Ovary (tissue), 9 donors: ENCODE results near the gene SLC9A7. TPM values are rescaled to one million over a fixed set of nuclear protein-coding genes. Genes with fewer than 3 reads are reported as not detected.

ENCODE experiments used
- DNase-seq, 5 donors: peaks; one replicate each; pipeline ENCODE4 v3.0.0-alpha.2; 2019 to 2020
- H3K27ac ChIP-seq, 2 donors: fragments of 200-600 bp; one replicate each; pipeline versions ENCODE4 v1.5.1 to v1.8.0; 2019 to 2022
- H3K27me3 ChIP-seq: fragments of 200-600 bp; one replicate; pipeline ENCODE4 v1.8.0; 2022
- H3K36me3 ChIP-seq: fragments of 200-600 bp; sonication (generic); one replicate; pipeline ENCODE4 v1.5.1; 2019
- H3K4me1 ChIP-seq: one replicate; pipeline ENCODE4 v1.8.1; 2013; ENCODE audit warnings: mild to moderate bottlenecking, moderate library complexity; ENCODE audit not compliant: insufficient read depth
- H3K4me3 ChIP-seq: fragments of 200-600 bp; sonication (generic); one replicate; pipeline ENCODE4 v1.5.1; 2017
- H3K9me3 ChIP-seq, 2 donors: fragments of 200-600 bp in 1 of 2; sonication (generic) in 1 of 2; one replicate each; pipeline versions ENCODE4 v1.5.1 to v1.8.1; 2013 to 2019; ENCODE audit warnings: mild to moderate bottlenecking in 1 of 2, moderate library complexity in 1 of 2
- CTCF ChIP-seq, 3 donors: fragments of 450-650 bp in 2 of 3; fragments of 200-600 bp in 1 of 3; IDR thresholded peaks; one replicate each; pipeline versions ENCODE4 v1.5.1 to v1.8.0; 2016 to 2022; ENCODE audit warnings: antibody characterized with exemption in 3 of 3, mild to moderate bottlenecking in 1 of 3
- EP300 ChIP-seq: sonication (generic); formaldehyde crosslinking; IDR thresholded peaks from one replicate; pipeline ENCODE4 v1.6.1; 2017; ENCODE audit warnings: antibody characterized with exemption
- POLR2A ChIP-seq: fragments of 450-650 bp; IDR thresholded peaks from one replicate; pipeline ENCODE4 v1.6.1; 2017; ENCODE audit warnings: antibody characterized with exemption, mild to moderate bottlenecking, moderate library complexity
- WGBS, 3 donors: extraction: QIAGEN DNeasy Blood & Tissue Kit in 1 of 3; methylation state at CpG; one replicate each; pipeline versions ENCODE4 v1.1.5 to v1.1.7; 2013 to 2017; 5-methylcytosine and 5-hydroxymethylcytosine counted together
- intact Hi-C, 4 donors: fragments of 100-400 bp; cut with DNase I; formaldehyde crosslinking; loops; one replicate each; pipeline versions ENCODE4 v1.11.0 to v1.15.1; 2022 to 2023
- polyA plus RNA-seq, 2 donors: library from polyadenylated mRNA; stranded (reverse); fragments of 200-250 nt in 1 of 2; fragments of 350-450 nt in 1 of 2; fragmentation: Illumina TruSeq in 1 of 2; extraction: RNeasy Lipid Tissue Mini Kit (QIAGEN cat#74804) in 1 of 2; gene quantifications; one replicate each; pipeline ENCODE4 v1.2.3, GENCODE V29; 2013 to 2014
- total RNA-seq, 7 donors: library from RNA; depleted of rRNA in 2 of 7; stranded (reverse); fragments of >200 nt in 2 of 7; fragmentation: NEBNext Ultra II Directional in 3 of 7; extraction: Animal tissue kit (Norgen Biotek cat#: 25700) in 3 of 7; gene quantifications; one replicate each; pipeline versions ENCODE4 v1.1.0 to v1.2.4, GENCODE V29; 2016 to 2023
- donor health status: DM: no; HTN: no; CAD: no; lungs with moderate emphysema.
- donor health status: DM: no; HTN: no; CAD: no.
- donor health status: Bipolar disorder and iron deficiency.
- donor health status: DM: yes; HTN: yes; CAD: no.
- donor health status: DM: no; HTN: no; CAD: no.
- donor health status: DM: yes; HTN: yes; CAD: no.

Gene SLC9A7
- total and polyA plus RNA-seq, 9 donors: 2.2 to 22.3 (median 9.1) TPM

DNA sequence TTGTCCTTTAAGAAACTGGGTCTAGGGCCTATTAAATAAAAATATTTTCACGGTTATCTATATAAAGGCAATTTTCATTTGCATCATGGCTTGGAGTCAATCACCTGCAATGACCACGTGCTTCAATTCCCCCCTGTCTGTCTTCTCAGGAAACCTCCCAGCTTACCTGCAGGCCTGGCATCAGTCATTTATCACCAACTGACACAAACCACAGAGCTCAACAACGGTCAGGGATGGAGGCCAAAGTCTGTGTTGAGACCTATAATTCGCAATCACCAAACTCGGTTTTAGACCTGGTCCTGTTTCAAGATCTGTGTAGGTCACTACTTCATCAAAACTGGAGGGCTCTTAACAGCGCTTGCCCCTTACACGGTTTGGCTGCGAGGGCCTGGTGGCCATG is 1.9 kb downstream of the SLC9A7 start:
- intact Hi-C loops: loop anchor here in 2 of 4 donors (5.0 to 10.0 kb wide), 2 partner anchors 40 to 278 kb away; no protein-coding TSS in a partner anchor
- no peak overlapping the region for H3K4me3 ChIP-seq

GRCh38 chrX:46755671-46756070 is 3.2 kb downstream of the SLC9A7 start:
- DNase-seq: no peak
- H3K9me3 ChIP-seq: no peaks in the 10 kb centered on the region
- WGBS, 3 donors: 81 to 85% (median 82%) methylated on average over 10 of the region's 10 CpGs
- intact Hi-C loops: loop anchor here in 2 of 4 donors (5.0 to 10.0 kb wide), 2 partner anchors 42 to 279 kb away; no protein-coding TSS in a partner anchor
- no peak overlapping the region for H3K27ac ChIP-seq
- no peak for TF ChIP-seq CTCF (IDR thresholded peaks at IDR 0.05)
- no peak for TF ChIP-seq POLR2A
- TF ChIP-seq EP300: no peak
- no peaks in the 10 kb centered on the region for H3K27me3 ChIP-seq
- H3K4me3 ChIP-seq: no peak overlapping the region
- peaks cover 3% of the 10 kb centered on the region for H3K4me1 ChIP-seq
- no peaks in the 10 kb centered on the region for H3K36me3 ChIP-seq

More for the DNA sequence above, 1.9 kb downstream of the SLC9A7 start:
- no peak for DNase-seq
- no peaks in the 10 kb centered on the region for H3K27me3 ChIP-seq
- no peaks in the 10 kb centered on the region for H3K9me3 ChIP-seq
- H3K36me3 ChIP-seq: no peaks in the 10 kb centered on the region
- H3K27ac ChIP-seq: no peak overlapping the region
- peaks cover 3% of the 10 kb centered on the region for H3K4me1 ChIP-seq
- WGBS, 3 donors: 73 to 76% (median 75%) methylated on average over 8 of the region's 8 CpGs
- TF ChIP-seq POLR2A (no peak), EP300 (no peak), CTCF (IDR thresholded peaks at IDR 0.05) (no peak)

- intact Hi-C loops: loop anchor here in 2 of 4 donors (5.0 to 10.0 kb wide), 2 partner anchors 43 to 280 kb away; no protein-coding TSS in a partner anchor
Observed at GRCh38 chrX:46754586-46755061, 4.3 kb downstream of the SLC9A7 start.

DNA sequence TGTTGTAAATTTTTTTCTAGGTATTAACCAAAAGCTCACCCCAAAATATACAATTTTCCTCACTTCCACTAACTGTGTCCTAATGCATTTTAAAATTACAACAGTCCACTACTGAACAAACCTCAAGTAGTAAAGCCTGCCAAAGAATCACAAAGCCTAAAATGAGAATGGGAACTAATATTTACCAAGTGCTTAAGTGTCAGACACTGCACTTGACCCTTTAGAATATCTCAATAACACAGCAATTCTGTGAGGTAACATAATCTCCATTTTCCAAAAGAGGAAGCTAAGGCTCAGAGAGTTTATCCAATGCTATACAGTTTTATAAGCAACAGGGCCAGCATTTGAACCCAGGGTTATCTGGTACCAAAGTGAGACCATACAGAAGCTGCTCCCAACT is 4.9 kb downstream of the SLC9A7 start:
- no peaks in the 10 kb centered on the region for H3K9me3 ChIP-seq
- no peaks in the 10 kb centered on the region for H3K27me3 ChIP-seq
- H3K36me3 ChIP-seq: no peaks in the 10 kb centered on the region
- no peak for DNase-seq
- H3K27ac ChIP-seq: no peak overlapping the region
- H3K4me3 ChIP-seq: no peak overlapping the region
- intact Hi-C loops: loop anchor here in 1 of 4 donors (10.0 kb wide), 1 partner anchor 281 kb away; no protein-coding TSS in a partner anchor
- H3K4me1 ChIP-seq: no peaks in the 10 kb centered on the region
- TF ChIP-seq POLR2A (no peak), CTCF (IDR thresholded peaks at IDR 0.05) (no peak), EP300 (no peak)

More at GRCh38 chrX:46754586-46755061, 4.3 kb downstream of the SLC9A7 start:
- WGBS, 3 donors: 65 to 74% (median 69%) methylated on average over 3 of the region's 3 CpGs
- DNase-seq: no peak
- Histone ChIP-seq H3K4me3 (no peak overlapping the region), H3K36me3 (no peaks in the 10 kb centered on the region), H3K4me1 (peaks cover 2% of the 10 kb centered on the region), H3K27ac (no peak overlapping the region), H3K27me3 (no peaks in the 10 kb centered on the region), H3K9me3 (no peaks in the 10 kb centered on the region)
- TF ChIP-seq POLR2A: no peak
- no peak for TF ChIP-seq CTCF (IDR thresholded peaks at IDR 0.05)
- no peak for TF ChIP-seq EP300
